Central memory CD8-positive, alpha-beta T cell (primary cell): ENCODE measurements around the gene CEP152.

Experiments
- ATAC-seq: fragments of 150-1000 bp; cut with Tn5 transposase; replicated peaks from 2 replicates; pipeline ENCODE4 v1.10.0; 2022; ENCODE audit warnings: mild to moderate bottlenecking, moderate FRiP score, moderate number of reproducible peaks; ENCODE audit not compliant: poor library complexity, severe bottlenecking; ENCODE audit errors: extremely low read depth
- DNase-seq, 2 donors: peaks; one replicate each; pipeline ENCODE4 v3.0.0; 2021; ENCODE audit warnings: low spot score in 2 of 2
- H3K27ac Mint-ChIP-seq: one replicate; pipeline ENCODE4 v1.8.0; 2022; ENCODE audit warnings: low read depth, mild to moderate bottlenecking, moderate library complexity, mixed read lengths
- H3K27me3 Mint-ChIP-seq: one replicate; pipeline ENCODE4 v1.8.0; 2022; ENCODE audit warnings: mixed read lengths
- H3K36me3 Mint-ChIP-seq: one replicate; pipeline ENCODE4 v1.8.0; 2022; ENCODE audit warnings: mild to moderate bottlenecking, moderate library complexity, mixed read lengths; ENCODE audit not compliant: insufficient read depth
- H3K4me1 Mint-ChIP-seq: one replicate; pipeline ENCODE4 v1.8.0; 2022; ENCODE audit warnings: mixed read lengths
- H3K4me3 Mint-ChIP-seq: one replicate; pipeline ENCODE4 v1.8.0; 2022; ENCODE audit warnings: mild to moderate bottlenecking, moderate library complexity, mixed read lengths
- H3K9me3 Mint-ChIP-seq: one replicate; pipeline ENCODE4 v1.8.0; 2022; ENCODE audit warnings: mixed read lengths

The CEP152 gene

GRCh38 chr15:48782911-48783310, 28.0 kb downstream of the CEP152 start:
- Mint-ChIP-seq H3K9me3 (no peaks in the 10 kb centered on the region), H3K27ac (no peak overlapping the region), H3K27me3 (no peaks in the 10 kb centered on the region), H3K36me3 (peaks cover 3% of the 10 kb centered on the region), H3K4me3 (no peak overlapping the region), H3K4me1 (no peaks in the 10 kb centered on the region)
- ATAC-seq (no peak), DNase-seq (no peak)

DNA sequence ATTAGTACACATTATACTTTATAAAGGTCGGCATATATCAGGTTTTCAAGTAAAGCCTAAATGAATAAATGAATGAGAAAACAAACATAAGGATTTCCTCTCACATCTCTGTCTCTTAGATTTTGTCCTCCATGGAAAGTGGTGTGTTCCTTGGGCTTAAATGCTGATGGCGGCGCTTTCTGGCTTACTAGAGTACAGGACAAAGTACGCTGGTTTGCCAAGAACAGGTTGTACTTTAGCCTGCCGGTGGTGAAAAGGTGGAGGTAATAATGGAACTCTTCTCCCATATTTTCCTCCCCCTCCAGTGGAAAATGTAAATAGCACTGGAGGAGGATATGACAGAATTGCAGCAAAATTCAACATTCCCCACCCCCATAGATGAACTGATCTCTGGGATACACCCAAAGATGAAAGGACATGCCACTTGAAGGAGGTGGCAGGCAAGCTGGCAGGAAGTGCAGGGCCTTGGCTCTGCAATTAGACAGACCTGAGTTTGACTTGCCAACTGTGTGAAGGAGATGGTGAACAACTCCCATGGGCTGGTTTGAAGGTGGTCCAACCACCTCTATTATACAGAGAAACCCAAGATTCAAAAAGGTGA, 29.3 kb downstream of the CEP152 start:
- Mint-ChIP-seq H3K27ac (no peak overlapping the region), H3K4me1 (no peaks in the 10 kb centered on the region), H3K9me3 (no peaks in the 10 kb centered on the region), H3K4me3 (no peak overlapping the region), H3K27me3 (no peaks in the 10 kb centered on the region), H3K36me3 (peaks cover 2% of the 10 kb centered on the region)
- ATAC-seq (no peak), DNase-seq (no peak)

DNA sequence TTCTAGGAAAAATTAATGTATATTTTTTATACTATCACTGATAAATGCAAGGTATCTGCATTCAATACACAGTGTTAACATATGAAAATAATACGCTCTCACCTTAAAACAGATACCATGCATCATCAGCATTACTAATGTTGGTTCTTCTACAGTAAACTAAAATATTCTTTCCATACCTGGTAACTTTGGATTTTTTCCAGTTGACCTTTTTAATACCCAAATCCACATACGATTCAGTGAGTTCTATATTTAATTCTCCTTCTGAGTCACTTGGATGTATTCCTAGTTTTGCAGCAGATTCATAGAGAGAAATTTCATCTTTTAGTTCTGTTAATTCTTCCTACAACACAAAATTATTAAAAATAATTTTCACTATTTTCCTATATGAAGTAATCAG, 29.9 kb downstream of the CEP152 start:
- H3K36me3 Mint-ChIP-seq: peaks cover 2% of the 10 kb centered on the region
- H3K27me3 Mint-ChIP-seq: no peaks in the 10 kb centered on the region
- H3K9me3 Mint-ChIP-seq: no peaks in the 10 kb centered on the region
- no peak overlapping the region for H3K4me3 Mint-ChIP-seq
- H3K27ac Mint-ChIP-seq: no peak overlapping the region
- ATAC-seq (no peak), DNase-seq (no peak)
- H3K4me1 Mint-ChIP-seq: no peaks in the 10 kb centered on the region

DNA sequence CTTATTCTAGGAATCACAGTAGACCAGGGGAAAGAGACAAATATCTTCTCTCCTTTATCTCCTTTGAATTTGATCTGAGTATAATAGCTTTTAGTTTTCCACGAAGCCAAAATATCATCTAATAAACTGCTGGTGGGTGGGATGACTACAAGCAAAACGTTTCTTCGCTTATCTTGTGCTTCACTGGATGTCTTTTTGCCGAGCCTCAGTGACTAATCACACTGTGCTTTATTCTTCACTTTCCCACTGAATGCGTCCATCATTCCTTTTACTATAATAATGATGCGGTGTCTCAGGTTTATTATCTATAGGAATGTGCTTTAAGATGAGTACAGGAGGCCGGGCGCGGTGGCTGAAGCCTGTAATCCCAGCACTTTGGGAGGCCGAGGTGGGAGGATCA, 32.5 kb downstream of the CEP152 start:
- no peak overlapping the region for H3K4me3 Mint-ChIP-seq
- ATAC-seq: no peak
- DNase-seq: no peak
- no peaks in the 10 kb centered on the region for H3K9me3 Mint-ChIP-seq
- H3K36me3 Mint-ChIP-seq: peaks cover 6% of the 10 kb centered on the region
- no peak overlapping the region for H3K27ac Mint-ChIP-seq
- H3K4me1 Mint-ChIP-seq: no peaks in the 10 kb centered on the region
- no peaks in the 10 kb centered on the region for H3K27me3 Mint-ChIP-seq

DNA sequence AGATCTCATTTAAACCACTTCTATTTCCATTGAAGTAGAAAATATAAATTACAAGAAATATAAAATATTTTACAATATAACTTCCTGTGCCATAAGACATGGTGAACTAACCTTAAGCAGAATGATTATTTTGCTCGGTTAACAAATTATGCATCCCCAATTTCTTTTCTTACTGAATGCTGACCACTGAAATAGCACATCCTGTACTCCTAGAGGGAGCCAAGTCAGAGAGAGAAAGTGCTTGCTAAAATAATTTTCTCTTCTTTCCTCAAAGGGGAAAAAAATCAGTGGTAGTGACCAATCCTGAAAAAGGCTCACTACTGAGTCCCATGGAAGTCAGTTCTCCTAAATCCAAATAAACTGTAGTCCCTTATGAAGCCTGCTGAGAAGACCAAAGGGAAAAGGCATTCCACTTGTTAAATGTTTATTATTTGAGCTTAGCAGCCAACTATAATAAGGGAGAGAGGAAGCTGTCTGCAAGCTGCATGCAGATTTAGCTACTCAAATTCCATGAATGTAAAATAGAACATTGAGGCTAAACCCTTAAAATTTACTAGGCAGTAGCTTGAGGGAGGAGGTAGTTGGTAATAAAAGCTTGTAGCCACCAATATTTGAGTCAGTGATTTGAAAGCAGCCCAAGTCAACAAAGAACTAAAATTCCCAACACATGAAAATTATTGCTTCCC, 33.1 kb downstream of the CEP152 start:
- H3K9me3 Mint-ChIP-seq: no peaks in the 10 kb centered on the region
- H3K36me3 Mint-ChIP-seq: peaks cover 6% of the 10 kb centered on the region
- H3K4me3 Mint-ChIP-seq: no peak overlapping the region
- ATAC-seq (no peak), DNase-seq (no peak)
- H3K27me3 Mint-ChIP-seq: no peaks in the 10 kb centered on the region
- H3K27ac Mint-ChIP-seq: no peak overlapping the region
- H3K4me1 Mint-ChIP-seq: no peaks in the 10 kb centered on the region

- peaks cover 9% of the 10 kb centered on the region for H3K36me3 Mint-ChIP-seq
Observed at GRCh38 chr15:48775546-48775945, 35.3 kb downstream of the CEP152 start.

GRCh38 chr15:48774484-48774883, 36.4 kb downstream of the CEP152 start:
- ATAC-seq (no peak), DNase-seq (no peak)
- Mint-ChIP-seq H3K27ac (no peak overlapping the region), H3K9me3 (no peaks in the 10 kb centered on the region), H3K4me1 (no peaks in the 10 kb centered on the region), H3K4me3 (no peak overlapping the region), H3K36me3 (peaks cover 11% of the 10 kb centered on the region), H3K27me3 (no peaks in the 10 kb centered on the region)

More at GRCh38 chr15:48775546-48775945, 35.3 kb downstream of the CEP152 start:
- ATAC-seq: no peak
- no peaks in the 10 kb centered on the region for H3K9me3 Mint-ChIP-seq
- no peak for DNase-seq
- H3K4me3 Mint-ChIP-seq: no peak overlapping the region
- no peaks in the 10 kb centered on the region for H3K4me1 Mint-ChIP-seq
- no peaks in the 10 kb centered on the region for H3K27me3 Mint-ChIP-seq
- no peak overlapping the region for H3K27ac Mint-ChIP-seq

DNA sequence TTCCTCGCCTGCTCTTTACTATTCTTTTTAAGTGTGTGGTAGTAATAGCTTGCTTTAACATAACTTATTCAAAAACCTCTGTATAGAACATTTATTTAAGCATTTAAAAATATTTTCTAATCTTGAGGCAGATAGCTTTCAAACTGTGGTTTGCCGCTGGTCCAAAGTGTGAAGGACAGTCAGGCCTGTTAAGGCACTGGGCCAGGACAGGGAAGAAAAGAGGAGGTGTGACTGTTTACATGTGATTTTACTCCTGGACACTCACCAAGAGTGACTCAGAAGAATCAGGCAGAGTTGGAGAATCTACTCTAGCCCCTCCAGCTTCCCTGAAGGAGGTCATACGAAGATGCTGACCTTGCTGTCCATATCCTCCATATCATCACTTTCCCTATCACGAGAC, 44.7 kb downstream of the CEP152 start:
- Mint-ChIP-seq H3K27ac (no peak overlapping the region), H3K4me1 (no peaks in the 10 kb centered on the region), H3K9me3 (no peaks in the 10 kb centered on the region), H3K27me3 (no peaks in the 10 kb centered on the region), H3K4me3 (no peak overlapping the region), H3K36me3 (peaks cover 22% of the 10 kb centered on the region)
- DNase-seq (no peak), ATAC-seq (no peak)

- no peaks in the 10 kb centered on the region for H3K9me3 Mint-ChIP-seq
- peak overlapping the region; percentile 1 for H3K27ac Mint-ChIP-seq
- peaks cover 22% of the 10 kb centered on the region for H3K36me3 Mint-ChIP-seq
Observed at GRCh38 chr15:48765022-48765421, 45.8 kb downstream of the CEP152 start.

DNA sequence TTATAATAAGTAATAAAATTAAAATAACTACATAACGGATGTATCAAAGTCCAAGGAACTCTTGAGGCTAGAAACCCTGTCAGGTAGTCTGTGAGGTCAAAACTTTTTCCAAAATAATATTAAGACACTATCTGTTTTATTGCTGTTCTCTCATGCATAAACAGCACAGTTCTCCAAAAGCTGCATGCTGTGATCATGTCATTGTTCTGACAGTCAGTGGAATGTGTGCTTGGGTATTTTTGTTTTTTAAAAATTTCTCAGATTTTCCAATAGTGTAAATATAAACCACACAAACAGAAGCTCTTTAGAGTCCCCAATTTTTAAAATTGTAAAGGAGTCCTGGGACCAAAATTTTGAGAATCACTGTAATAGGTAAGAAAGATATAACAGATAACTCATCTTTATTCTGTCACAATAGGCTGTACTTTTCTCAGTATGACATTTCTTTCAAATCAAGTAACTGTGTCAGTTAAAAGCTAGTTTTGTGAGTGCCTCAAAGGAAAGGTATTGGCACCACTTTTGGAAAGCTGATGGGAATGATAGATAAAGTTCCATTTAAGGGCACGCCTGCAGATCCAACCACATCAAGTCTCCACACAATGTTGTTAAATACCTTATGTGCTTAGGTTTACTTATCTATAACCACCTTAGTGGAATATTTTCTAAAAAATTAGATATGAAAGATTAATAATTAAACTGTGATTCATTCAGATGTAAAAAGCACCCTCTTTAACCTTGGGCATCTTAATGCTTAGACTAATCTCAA, 49.3 kb downstream of the CEP152 start:
- Mint-ChIP-seq H3K27ac (no peak overlapping the region), H3K36me3 (peaks cover 11% of the 10 kb centered on the region), H3K27me3 (no peaks in the 10 kb centered on the region), H3K9me3 (no peaks in the 10 kb centered on the region), H3K4me1 (no peaks in the 10 kb centered on the region), H3K4me3 (no peak overlapping the region)
- DNase-seq (no peak), ATAC-seq (no peak)

More at GRCh38 chr15:48765022-48765421, 45.8 kb downstream of the CEP152 start:
- Mint-ChIP-seq H3K27me3 (no peaks in the 10 kb centered on the region), H3K4me1 (no peaks in the 10 kb centered on the region), H3K4me3 (no peak overlapping the region)
- DNase-seq (no peak), ATAC-seq (no peak)

DNA sequence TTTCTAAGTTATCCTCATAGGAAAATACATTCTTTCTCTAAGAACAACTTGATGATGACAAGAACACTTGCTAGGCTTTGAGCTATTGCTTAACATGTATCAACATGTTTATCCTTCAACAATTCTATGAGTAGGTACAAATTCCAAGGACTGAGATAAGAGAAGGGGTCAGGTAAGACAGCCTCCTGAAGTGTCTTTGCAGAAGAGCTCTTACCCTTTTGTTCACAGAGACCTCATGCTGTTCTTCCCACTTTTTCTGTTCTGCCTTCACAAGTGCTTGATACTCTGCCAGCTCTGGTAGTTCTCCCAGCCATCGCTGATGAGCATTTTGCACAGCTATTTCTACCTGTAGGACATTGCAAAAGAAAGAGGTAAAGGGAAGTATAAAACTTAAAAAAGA, 50.9 kb downstream of the CEP152 start:
- Mint-ChIP-seq H3K4me3 (no peak overlapping the region), H3K36me3 (peaks cover 14% of the 10 kb centered on the region), H3K27me3 (no peaks in the 10 kb centered on the region), H3K9me3 (no peaks in the 10 kb centered on the region), H3K27ac (no peak overlapping the region), H3K4me1 (no peaks in the 10 kb centered on the region)
- ATAC-seq (no peak), DNase-seq (no peak)

GRCh38 chr15:48757661-48758060, 53.2 kb downstream of the CEP152 start:
- ATAC-seq (no peak), DNase-seq (no peak)
- no peaks in the 10 kb centered on the region for H3K4me1 Mint-ChIP-seq
- H3K4me3 Mint-ChIP-seq: no peak overlapping the region
- H3K27ac Mint-ChIP-seq: no peak overlapping the region
- peaks cover 5% of the 10 kb centered on the region for H3K36me3 Mint-ChIP-seq
- no peaks in the 10 kb centered on the region for H3K27me3 Mint-ChIP-seq
- no peaks in the 10 kb centered on the region for H3K9me3 Mint-ChIP-seq

- no peak for DNase-seq
- no peak for ATAC-seq
- no peaks in the 10 kb centered on the region for H3K9me3 Mint-ChIP-seq
- no peak overlapping the region for H3K4me3 Mint-ChIP-seq
- H3K27ac Mint-ChIP-seq: no peak overlapping the region
- peaks cover 4% of the 10 kb centered on the region for H3K36me3 Mint-ChIP-seq
- no peaks in the 10 kb centered on the region for H3K27me3 Mint-ChIP-seq
- no peaks in the 10 kb centered on the region for H3K4me1 Mint-ChIP-seq
Observed at GRCh38 chr15:48754011-48754410, 56.9 kb downstream of the CEP152 start.
